Thyroid gland (tissue), 4 donors: ENCODE measurements around the gene NXPH1. TPM values are rescaled to one million over a fixed set of nuclear protein-coding genes. Genes with fewer than 3 reads are reported as not detected.

ENCODE experiments used
- DNase-seq, 2 donors: peaks; one replicate each; pipeline ENCODE4 v3.0.0-alpha.2; 2019
- H3K27ac ChIP-seq, 3 donors: fragments of 200-600 bp; sonication (generic); 1 replicate in 2 of 3; 2 replicates in 1 of 3; pipeline ENCODE4 v1.5.1; 2016 to 2019; ENCODE audit warnings: mild to moderate bottlenecking in 1 of 3, moderate library complexity in 1 of 3
- H3K27me3 ChIP-seq: fragments of 200-600 bp; sonication (generic); one replicate; pipeline ENCODE4 v1.5.1; 2019
- H3K36me3 ChIP-seq, 2 donors: fragments of 200-600 bp; sonication (generic); one replicate each; pipeline ENCODE4 v1.5.1; 2016 to 2019
- H3K4me1 ChIP-seq, 2 donors: fragments of 200-600 bp; sonication (generic); one replicate each; pipeline ENCODE4 v1.5.1; 2017 to 2019
- H3K4me3 ChIP-seq, 3 donors: fragments of 200-600 bp; sonication (generic); replicated peaks in 1 of 3; 1 replicate in 2 of 3; 2 replicates in 1 of 3; pipeline ENCODE4 v1.5.1; 2016; ENCODE audit warnings: mild to moderate bottlenecking in 1 of 3
- H3K9me3 ChIP-seq: fragments of 200-600 bp; sonication (generic); one replicate; pipeline ENCODE4 v1.5.1; 2017
- POLR2A ChIP-seq, 2 donors: fragments of 450-650 bp; IDR thresholded peaks; one replicate each; pipeline ENCODE4 v1.6.1; 2017; ENCODE audit warnings: antibody characterized with exemption in 2 of 2, mild to moderate bottlenecking in 2 of 2, moderate library complexity in 1 of 2
- WGBS, 2 donors: methylation state at CpG; one replicate each; pipeline ENCODE4 v1.1.5; 2017; 5-methylcytosine and 5-hydroxymethylcytosine counted together
- intact Hi-C: fragments of 100-400 bp; cut with DNase I; formaldehyde crosslinking; loops from one replicate; pipeline ENCODE4 v1.15.1; 2023
- total RNA-seq, 4 donors: library from RNA; depleted of rRNA; stranded (reverse); fragments of >200 nt; gene quantifications; one replicate each; pipeline ENCODE4 v1.2.3, GENCODE V29; 2016
- TF ChIP-seq, protein P1 (sequence below), 6 experiments: fragments of 200-600 bp in 3 of 6; fragments of 450-650 bp in 3 of 6; sonication (generic) in 3 of 6; IDR thresholded peaks; one replicate each; pipeline ENCODE4 v1.5.1; 2016 to 2019; ENCODE audit warnings: antibody characterized with exemption in 6 of 6, mild to moderate bottlenecking in 2 of 6, inconsistent platforms in 1 of 6, moderate library complexity in 1 of 6

The NXPH1 gene
- total RNA-seq, 4 donors from 2014 or later, result not detected

DNA sequence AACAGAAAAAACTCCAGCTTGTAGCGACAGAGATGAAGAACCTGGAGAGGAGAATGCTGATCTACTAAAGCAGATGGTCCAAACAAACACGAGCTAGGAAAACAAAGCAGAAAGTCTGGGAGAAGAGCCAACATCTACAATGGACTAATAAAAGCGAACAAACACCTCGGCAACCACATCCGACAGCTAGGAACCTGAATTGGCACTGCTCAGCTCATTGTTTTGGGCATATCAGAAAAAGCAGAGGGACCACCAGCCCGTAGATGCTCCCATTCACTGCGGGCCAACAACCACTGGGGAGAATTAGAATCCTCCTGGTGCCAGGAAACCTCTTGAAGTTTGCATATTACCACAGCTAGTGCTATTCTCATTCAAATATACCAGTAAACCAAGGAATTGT lies 204.7 kb downstream of the NXPH1 start:
- H3K4me1 ChIP-seq, result no peaks in the 10 kb centered on the region
- H3K4me3 ChIP-seq, result no peak overlapping the region
- intact Hi-C loops, result no loop called here
- 16 to 20% methylated on average over 7 of the region's 7 CpGs for WGBS, 2 donors
- no peak for DNase-seq
- H3K36me3 ChIP-seq, result no peaks in the 10 kb centered on the region
- H3K27me3 ChIP-seq, result no peaks in the 10 kb centered on the region
- no peak for TF ChIP-seq POLR2A (IDR thresholded peaks at IDR 0.05)
- TF ChIP-seq, protein P1, sequence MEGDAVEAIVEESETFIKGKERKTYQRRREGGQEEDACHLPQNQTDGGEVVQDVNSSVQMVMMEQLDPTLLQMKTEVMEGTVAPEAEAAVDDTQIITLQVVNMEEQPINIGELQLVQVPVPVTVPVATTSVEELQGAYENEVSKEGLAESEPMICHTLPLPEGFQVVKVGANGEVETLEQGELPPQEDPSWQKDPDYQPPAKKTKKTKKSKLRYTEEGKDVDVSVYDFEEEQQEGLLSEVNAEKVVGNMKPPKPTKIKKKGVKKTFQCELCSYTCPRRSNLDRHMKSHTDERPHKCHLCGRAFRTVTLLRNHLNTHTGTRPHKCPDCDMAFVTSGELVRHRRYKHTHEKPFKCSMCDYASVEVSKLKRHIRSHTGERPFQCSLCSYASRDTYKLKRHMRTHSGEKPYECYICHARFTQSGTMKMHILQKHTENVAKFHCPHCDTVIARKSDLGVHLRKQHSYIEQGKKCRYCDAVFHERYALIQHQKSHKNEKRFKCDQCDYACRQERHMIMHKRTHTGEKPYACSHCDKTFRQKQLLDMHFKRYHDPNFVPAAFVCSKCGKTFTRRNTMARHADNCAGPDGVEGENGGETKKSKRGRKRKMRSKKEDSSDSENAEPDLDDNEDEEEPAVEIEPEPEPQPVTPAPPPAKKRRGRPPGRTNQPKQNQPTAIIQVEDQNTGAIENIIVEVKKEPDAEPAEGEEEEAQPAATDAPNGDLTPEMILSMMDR (IDR thresholded peaks at IDR 0.05), result no peak
- H3K9me3 ChIP-seq, result no peaks in the 10 kb centered on the region
- no peak overlapping the region for H3K27ac ChIP-seq

DNA sequence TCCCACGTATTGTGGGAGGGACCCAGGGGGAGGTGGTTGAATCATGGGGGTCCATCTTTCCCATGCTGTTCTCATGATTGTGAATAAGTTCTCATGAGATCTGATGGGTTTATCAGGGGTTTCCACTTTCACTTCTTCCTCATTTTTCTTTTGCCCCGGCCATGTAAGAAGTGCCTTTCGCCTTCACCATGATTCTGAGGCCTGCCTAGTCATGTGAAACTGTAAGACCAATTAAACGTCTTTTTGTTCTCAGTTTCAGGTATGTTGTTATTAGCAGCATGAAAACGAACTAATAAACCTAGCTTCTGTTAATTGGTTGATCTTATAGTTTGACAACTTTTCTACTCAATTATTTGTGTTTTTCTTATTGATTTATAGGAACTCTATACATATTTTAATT lies 206.3 kb downstream of the NXPH1 start:
- H3K36me3 ChIP-seq, result no peaks in the 10 kb centered on the region
- intact Hi-C loops, result no loop called here
- no peaks in the 10 kb centered on the region for H3K27me3 ChIP-seq
- H3K4me1 ChIP-seq, result no peaks in the 10 kb centered on the region
- TF ChIP-seq, protein P1 (IDR thresholded peaks at IDR 0.05), result no peak
- no peak for TF ChIP-seq POLR2A (IDR thresholded peaks at IDR 0.05)
- H3K4me3 ChIP-seq, result no peak overlapping the region
- no peak for DNase-seq
- H3K9me3 ChIP-seq, result no peaks in the 10 kb centered on the region
- no peak overlapping the region for H3K27ac ChIP-seq
- 82% methylated on average over 5 of the region's 5 CpGs for WGBS, 2 donors

DNA sequence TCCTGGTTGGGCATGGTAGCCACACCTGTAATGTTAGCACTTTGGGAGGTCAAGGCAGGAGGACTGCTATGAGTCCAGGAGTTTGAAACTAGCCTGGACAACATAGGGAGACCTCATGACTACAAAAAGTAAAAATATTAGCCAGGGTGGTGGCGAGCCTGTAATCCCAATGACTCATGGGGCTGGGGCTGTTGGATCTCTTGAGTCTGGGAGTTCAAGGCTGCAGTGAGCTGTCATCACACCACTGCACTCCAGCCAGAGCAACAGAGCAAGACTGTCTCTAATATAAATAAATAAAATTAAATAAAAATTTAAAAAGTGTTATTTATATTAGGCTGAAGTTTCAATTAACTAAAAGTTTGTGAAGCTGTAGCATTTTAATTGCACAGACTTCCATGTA lies 207.3 kb downstream of the NXPH1 start:
- Histone ChIP-seq H3K27me3 (no peaks in the 10 kb centered on the region), H3K27ac (no peak overlapping the region), H3K36me3 (no peaks in the 10 kb centered on the region), H3K9me3 (no peaks in the 10 kb centered on the region), H3K4me1 (no peaks in the 10 kb centered on the region), H3K4me3 (no peak overlapping the region)
- intact Hi-C loops, result no loop called here
- TF ChIP-seq POLR2A (IDR thresholded peaks at IDR 0.05), result no peak
- TF ChIP-seq, protein P1 (IDR thresholded peaks at IDR 0.05), result no peak
- WGBS, 2 donors, result 79 to 92% methylated on average over 1 of the region's 1 CpG
- no peak for DNase-seq

DNA sequence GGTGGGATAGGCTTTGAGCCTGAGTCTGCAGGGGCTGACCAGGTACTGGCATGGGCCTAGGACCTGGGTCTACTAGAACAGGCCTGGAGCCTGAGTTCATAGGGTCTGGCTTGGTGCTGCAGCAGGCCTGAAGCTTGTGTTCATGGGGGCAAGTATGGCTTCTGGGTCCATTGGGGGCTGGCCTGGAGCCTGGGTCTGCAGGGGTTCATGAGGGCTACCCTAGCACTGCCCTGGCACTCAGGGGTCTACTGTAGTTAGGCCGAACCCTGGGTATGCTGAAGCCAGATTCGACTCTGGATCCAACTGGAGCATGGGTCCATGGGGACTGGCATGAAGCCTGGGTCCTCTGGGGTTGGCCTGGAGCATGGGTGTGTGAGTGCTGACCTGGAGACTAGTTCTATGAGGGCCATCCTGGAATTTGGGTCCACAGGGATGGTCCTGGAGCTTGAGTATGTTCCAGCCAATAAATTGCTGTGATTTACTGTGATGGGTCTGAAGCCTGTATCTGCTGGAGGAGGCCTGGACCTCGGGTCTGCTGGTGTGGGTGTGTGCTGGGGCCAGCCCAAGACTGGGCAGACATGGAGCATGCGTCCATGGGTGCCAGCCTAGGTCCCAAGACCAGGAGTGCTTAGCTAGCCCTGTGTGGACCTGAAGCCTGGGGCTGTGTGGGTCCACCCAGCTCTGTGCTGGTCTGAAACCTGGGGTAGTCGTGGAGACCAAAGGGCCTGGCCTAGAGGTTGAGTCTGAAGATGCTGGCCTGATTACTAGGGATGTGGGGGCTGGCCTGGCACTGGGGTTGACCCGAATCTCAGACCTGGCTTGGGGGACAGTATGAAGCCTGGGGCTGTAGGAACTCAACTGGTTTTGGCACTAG lies 235.5 kb downstream of the NXPH1 start:
- no peak for TF ChIP-seq POLR2A (IDR thresholded peaks at IDR 0.05)
- TF ChIP-seq, protein P1 (IDR thresholded peaks at IDR 0.05), result no peak
- 71 to 72% methylated on average over 2 to 3 of the region's 6 CpGs for WGBS, 2 donors
- DNase-seq, result no peak
- no peaks in the 10 kb centered on the region for H3K27me3 ChIP-seq
- intact Hi-C loops, result no loop called here
- H3K9me3 ChIP-seq, result no peaks in the 10 kb centered on the region
- H3K4me3 ChIP-seq, result no peak overlapping the region
- H3K36me3 ChIP-seq, result no peaks in the 10 kb centered on the region
- no peak overlapping the region for H3K27ac ChIP-seq
- no peaks in the 10 kb centered on the region for H3K4me1 ChIP-seq

DNA sequence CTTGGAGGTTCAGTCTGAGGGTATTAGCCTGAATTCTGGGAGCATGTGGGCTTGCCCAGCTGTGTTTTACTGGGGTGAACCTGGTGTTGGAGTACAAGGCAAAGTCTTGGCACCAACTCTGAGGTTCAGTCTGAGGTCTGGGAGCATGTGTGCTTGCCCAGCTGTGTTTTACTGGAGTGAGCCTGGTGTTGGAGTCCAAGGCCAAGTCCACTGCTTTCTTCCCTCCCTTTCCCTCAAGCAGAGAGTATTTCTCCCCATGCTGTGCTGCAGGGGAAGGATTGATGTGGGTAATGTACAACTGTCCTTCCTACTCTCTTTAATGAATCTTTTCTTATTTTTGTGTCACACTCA lies 236.1 kb downstream of the NXPH1 start:
- Histone ChIP-seq H3K36me3 (no peaks in the 10 kb centered on the region), H3K4me3 (no peak overlapping the region), H3K4me1 (no peaks in the 10 kb centered on the region), H3K27ac (no peak overlapping the region), H3K27me3 (no peaks in the 10 kb centered on the region), H3K9me3 (no peaks in the 10 kb centered on the region)
- no peak for DNase-seq
- intact Hi-C loops, result no loop called here
- no peak for TF ChIP-seq POLR2A (IDR thresholded peaks at IDR 0.05)
- TF ChIP-seq, protein P1 (IDR thresholded peaks at IDR 0.05), result no peak
